Measurements from ENCODE around the gene ZNF831.

Gene ZNF831

GRCh38 chr20:59207235-59207634 lies 43.6 kb downstream of the ZNF831 start:
- H3K4me3 ChIP-seq (replicated peaks in 1 of 2; ENCODE audit: low read depth in 2 of 2, low read length in 2 of 2): no peak overlapping the region
- DNase-seq (ENCODE audit: low read depth in 2 of 2): no peak
- no peak for TF ChIP-seq CTCF (IDR thresholded peaks at IDR 0.05; ENCODE audit: low read depth, low read length)

- H3K4me3 ChIP-seq (replicated peaks in 1 of 2; ENCODE audit: low read depth in 2 of 2, low read length in 2 of 2): no peak overlapping the region
- peak; percentile 4 to 10 for DNase-seq (ENCODE audit: low read depth in 2 of 2)
- peak; percentile 12 for TF ChIP-seq CTCF (IDR thresholded peaks at IDR 0.05; ENCODE audit: low read depth, low read length)
Observed at GRCh38 chr20:59207742-59208357, 44.2 kb downstream of the ZNF831 start.

GRCh38 chr20:59210186-59210585 lies 46.6 kb downstream of the ZNF831 start:
- no peak overlapping the region for H3K4me3 ChIP-seq (replicated peaks in 1 of 2; ENCODE audit: low read depth in 2 of 2, low read length in 2 of 2)
- no peak for TF ChIP-seq CTCF (IDR thresholded peaks at IDR 0.05; ENCODE audit: low read depth, low read length)

GRCh38 chr20:59211208-59211765 lies 47.7 kb downstream of the ZNF831 start:
- no peak for DNase-seq (ENCODE audit: low read depth in 2 of 2)
- H3K4me3 ChIP-seq (replicated peaks in 1 of 2; ENCODE audit: low read depth in 2 of 2, low read length in 2 of 2): no peak overlapping the region
- TF ChIP-seq CTCF (IDR thresholded peaks at IDR 0.05; ENCODE audit: low read depth, low read length): no peak

More at GRCh38 chr20:59210186-59210585, 46.6 kb downstream of the ZNF831 start:
- no peak for DNase-seq (ENCODE audit: low read depth in 2 of 2)

- no peak for DNase-seq (ENCODE audit: low read depth in 2 of 2)
- H3K4me3 ChIP-seq (replicated peaks in 1 of 2; ENCODE audit: low read depth in 2 of 2, low read length in 2 of 2): no peak overlapping the region
- no peak for TF ChIP-seq CTCF (IDR thresholded peaks at IDR 0.05; ENCODE audit: low read depth, low read length)
Observed at GRCh38 chr20:59214073-59214472, 50.5 kb downstream of the ZNF831 start.

GRCh38 chr20:59214606-59215547 lies 51.3 kb downstream of the ZNF831 start:
- no peak for DNase-seq (ENCODE audit: low read depth in 2 of 2)
- no peak overlapping the region for H3K4me3 ChIP-seq (replicated peaks in 1 of 2; ENCODE audit: low read depth in 2 of 2, low read length in 2 of 2)
- no peak for TF ChIP-seq CTCF (IDR thresholded peaks at IDR 0.05; ENCODE audit: low read depth, low read length)

Data from cardiac fibroblast (primary cell).